Activated B cell treated with CpG ODN at 0.5 μM for 24 hours (primary cell): ENCODE measurements around the gene TRAF4. TPM values are rescaled to one million over a fixed set of nuclear protein-coding genes. Genes with fewer than 3 reads are reported as not detected.

Source experiments
- ATAC-seq: fragments of 200-7000 bp; cut with Tn5 transposase; one replicate; pipeline ENCODE4 v1.10.0; 2021; ENCODE audit warnings: low read depth, mild to moderate bottlenecking, moderate library complexity
- CTCF ChIA-PET: fragments of 350-600 bp; sonication (Branson Sonifier 250); formaldehyde crosslinking; loops from one replicate; lab custom pipeline; 2021; ENCODE audit warnings: antibody characterized with exemption; lab: Charles Lee
- POLR2A ChIA-PET: fragments of 350-600 bp; sonication (Branson Sonifier 250); formaldehyde crosslinking; loops from one replicate; lab custom pipeline; 2021; ENCODE audit warnings: antibody characterized with exemption; lab: Charles Lee
- DNase-seq: peaks from one replicate; pipeline ENCODE4 v3.0.0; 2022
- H3K27ac Mint-ChIP-seq: one replicate; pipeline ENCODE4 v1.8.0; 2020; ENCODE audit warnings: mixed read lengths
- H3K27me3 Mint-ChIP-seq: one replicate; pipeline ENCODE4 v1.8.0; 2021; ENCODE audit warnings: mixed read lengths
- H3K36me3 Mint-ChIP-seq: one replicate; pipeline ENCODE4 v1.8.0; 2021; ENCODE audit warnings: low read depth, mixed read lengths
- H3K4me1 Mint-ChIP-seq: one replicate; pipeline ENCODE4 v1.8.0; 2021; ENCODE audit warnings: mixed read lengths
- H3K4me3 Mint-ChIP-seq: one replicate; pipeline ENCODE4 v1.8.0; 2020; ENCODE audit warnings: mild to moderate bottlenecking, mixed read lengths
- H3K9me3 Mint-ChIP-seq: one replicate; pipeline ENCODE4 v1.8.0; 2020; ENCODE audit warnings: mixed read lengths
- CTCF ChIP-seq: fragments of 200-600 bp; IDR thresholded peaks from one replicate; pipeline ENCODE4 v1.8.0; 2022; ENCODE audit warnings: antibody characterized with exemption, mild to moderate bottlenecking
- intact Hi-C: fragments of 100-400 bp; cut with micrococcal nuclease; formaldehyde crosslinking; loops from one replicate; pipeline ENCODE4 v1.15.1; 2024
- total RNA-seq: library from RNA; stranded (reverse); gene quantifications from 2 replicates; pipeline ENCODE4 v1.2.3, GENCODE V29; 2022

Gene TRAF4
- total RNA-seq, 1 donor from 2014 or later = 903 TPM

- Mint-ChIP-seq H3K36me3 (peaks cover 6% of the 10 kb centered on the region), H3K27ac (no peak overlapping the region), H3K4me1 (peaks cover 34% of the 10 kb centered on the region), H3K27me3 (no peaks in the 10 kb centered on the region), H3K9me3 (no peaks in the 10 kb centered on the region), H3K4me3 (no peak overlapping the region)
- ChIA-PET POLR2A (interaction anchor here (2.0 kb wide), 1 partner anchor 12 kb away, joined by 9 read pairs; the partner anchor contains the start of gene TLCD1), CTCF (no interaction called here)
- DNase-seq (no peak), ATAC-seq (no peak)
- intact Hi-C loops = no loop called here
- TF ChIP-seq CTCF = no peak
Measured at GRCh38 chr17:28714281-28714680, 29.5 kb upstream of the TRAF4 start.

- peaks cover 12% of the 10 kb centered on the region for H3K36me3 Mint-ChIP-seq
- H3K27me3 Mint-ChIP-seq = no peaks in the 10 kb centered on the region
- H3K27ac Mint-ChIP-seq = no peak overlapping the region
- DNase-seq = no peak
- POLR2A ChIA-PET = interaction anchor here (0.6 to 2.4 kb wide), 2 partner anchors 11 to 212 kb away, joined by 5 to 19 read pairs; partner anchors contain the start of gene TLCD1
- ATAC-seq = no peak
- CTCF ChIA-PET = interaction anchor here (1.0 kb wide), 1 partner anchor 33 kb away, joined by 3 read pairs; no protein-coding TSS in a partner anchor
- peaks cover 41% of the 10 kb centered on the region for H3K4me1 Mint-ChIP-seq
- no peak overlapping the region for H3K4me3 Mint-ChIP-seq
- TF ChIP-seq CTCF = no peak
- no peaks in the 10 kb centered on the region for H3K9me3 Mint-ChIP-seq
- intact Hi-C loops = loop anchor here (5.0 kb wide), 1 partner anchor 37 kb away; no protein-coding TSS in a partner anchor
Measured at GRCh38 chr17:28715217-28715616, 28.6 kb upstream of the TRAF4 start.

- Mint-ChIP-seq H3K36me3 (peaks cover 28% of the 10 kb centered on the region), H3K27ac (no peak overlapping the region), H3K27me3 (no peaks in the 10 kb centered on the region), H3K9me3 (no peaks in the 10 kb centered on the region), H3K4me3 (peak overlapping the region; percentile 77), H3K4me1 (peaks cover 46% of the 10 kb centered on the region)
- ATAC-seq (no peak), DNase-seq (no peak)
- intact Hi-C loops = loop anchor here (1.0 to 5.0 kb wide), 2 partner anchors 35 to 55 kb away; partner anchors contain the start of gene SUPT6H
- POLR2A ChIA-PET = interaction anchor here (0.5 to 2.4 kb wide), 5 partner anchors 9 to 38 kb away, joined by 3 to 19 read pairs (median 7); partner anchors contain the start of gene TLCD1
- CTCF ChIA-PET = no interaction called here
- TF ChIP-seq CTCF = no peak
Measured at GRCh38 chr17:28716740-28717577, 26.9 kb upstream of the TRAF4 start.

GRCh38 chr17:28717578-28718332, 26.1 kb upstream of the TRAF4 start, which contains the start of gene RAB34:
Gene RAB34 (minus strand): TSS chr17:28717868. CDS start chr17:28717266, 602 bp downstream.
- Mint-ChIP-seq H3K4me1 (peaks cover 49% of the 10 kb centered on the region), H3K27me3 (no peaks in the 10 kb centered on the region), H3K4me3 (peak within 1 kb of the TSS; percentile 79), H3K27ac (peak within 1 kb of the TSS; percentile 85), H3K36me3 (peaks cover 36% of the 10 kb centered on the region), H3K9me3 (no peaks in the 10 kb centered on the region)
- DNase-seq (peak; percentile 46), ATAC-seq (peak; percentile 14)
- TF ChIP-seq CTCF = no peak
- POLR2A ChIA-PET = interaction anchor here (0.9 to 18.0 kb wide), 3 partner anchors 30 to 73 kb away, joined by 7 to 2384 read pairs (median 23); partner anchors contain the start of genes BLTP2 and TRAF4
- CTCF ChIA-PET = no interaction called here
- intact Hi-C loops = loop anchor here (1.0 to 5.0 kb wide), 5 partner anchors 35 to 185 kb away; partner anchors contain the start of genes BLTP2, DHRS13 and SUPT6H
